ENCODE results near the gene ZNF428.
"Not testable (repeated sequence)": the region's sequence is repeated elsewhere in the genome, so short reads cannot be mapped to it uniquely, and the experiment has no call there.

Gene ZNF428

GRCh38 chr19:43592800-43593350 is 26.6 kb downstream of the ZNF428 start:
- no peak for DNase-seq (ENCODE audit: low spot score)

GRCh38 chr19:43591904-43592772 is 27.3 kb downstream of the ZNF428 start:
- DNase-seq (ENCODE audit: low spot score), result no peak

- DNase-seq (ENCODE audit: low spot score), result no peak
These were observed 29.8 kb downstream of the ZNF428 start for GRCh38 chr19:43589678-43590077.

- DNase-seq (ENCODE audit: low spot score), result no peak
These were observed 30.2 kb downstream of the ZNF428 start for GRCh38 chr19:43589277-43589676.

GRCh38 chr19:43587029-43587428 is 32.4 kb downstream of the ZNF428 start:
- DNase-seq (ENCODE audit: low spot score), result not testable (repeated sequence)

- no peak for DNase-seq (ENCODE audit: low spot score)
These were observed 33.1 kb downstream of the ZNF428 start for GRCh38 chr19:43586346-43586745.

- no peak for DNase-seq (ENCODE audit: low spot score)
These were observed 34.9 kb downstream of the ZNF428 start for GRCh38 chr19:43584484-43584883.

- DNase-seq (ENCODE audit: low spot score), result no peak
These were observed 36.9 kb downstream of the ZNF428 start for GRCh38 chr19:43582495-43582894.

GRCh38 chr19:43581467-43581866 is 38.0 kb downstream of the ZNF428 start:
- DNase-seq (ENCODE audit: low spot score), result no peak

GRCh38 chr19:43578787-43579186 is 40.6 kb downstream of the ZNF428 start:
- DNase-seq (ENCODE audit: low spot score), result no peak

GRCh38 chr19:43575955-43576878 is 43.2 kb downstream of the ZNF428 start:
- DNase-seq (ENCODE audit: low spot score), result no peak

- DNase-seq (ENCODE audit: low spot score), result peak; percentile 97
These were observed 44.1 kb downstream of the ZNF428 start, which contains the start of the genes PINLYP and XRCC1 for GRCh38 chr19:43575156-43575950. Gene PINLYP (plus strand): TSS chr19:43575801. CDS start chr19:43577192, 1,391 bp downstream. Gene XRCC1 (minus strand): TSS chr19:43575527. CDS start chr19:43575458, 69 bp downstream.

- no peak for DNase-seq (ENCODE audit: low spot score)
These were observed 44.8 kb downstream of the ZNF428 start for GRCh38 chr19:43574424-43575155.

GRCh38 chr19:43572171-43572588 is 47.2 kb downstream of the ZNF428 start:
- DNase-seq (ENCODE audit: low spot score), result no peak

GRCh38 chr19:43570174-43570791 is 49.1 kb downstream of the ZNF428 start:
- no peak for DNase-seq (ENCODE audit: low spot score)

GRCh38 chr19:43569657-43570056 is 49.8 kb downstream of the ZNF428 start:
- no peak for DNase-seq (ENCODE audit: low spot score)

GRCh38 chr19:43564800-43565199 is 54.6 kb downstream of the ZNF428 start:
- DNase-seq (ENCODE audit: low spot score), result no peak

GRCh38 chr19:43563816-43564457 is 55.5 kb downstream of the ZNF428 start:
- DNase-seq (ENCODE audit: low spot score), result no peak

GRCh38 chr19:43562698-43563241 is 56.7 kb downstream of the ZNF428 start:
- peak; percentile 72 for DNase-seq (ENCODE audit: low spot score)
